Esophagus squamous epithelium (tissue), 5 donors: ENCODE results near the gene PCAT7. TPM values are rescaled to one million over a fixed set of nuclear protein-coding genes. Genes with fewer than 3 reads are reported as not detected.

Experiments
- DNase-seq: peaks from one replicate; lab custom pipeline; 2025; lab: John Stamatoyannopoulos, UW
- H3K27ac ChIP-seq, 4 donors: fragments of 200-600 bp; sonication (generic); one replicate each; pipeline ENCODE4 v1.5.1; 2016 to 2019; ENCODE audit warnings: mild to moderate bottlenecking in 1 of 4
- H3K27me3 ChIP-seq, 4 donors: fragments of 200-600 bp; sonication (generic); 1 replicate in 3 of 4; 2 replicates in 1 of 4; pipeline versions ENCODE4 v1.5.1 to v1.6.0; 2017 to 2021; ENCODE audit warnings: antibody characterized with exemption in 1 of 4
- H3K36me3 ChIP-seq, 3 donors: fragments of 200-600 bp; sonication (generic); one replicate each; pipeline ENCODE4 v1.5.1; 2016 to 2019
- H3K4me1 ChIP-seq, 3 donors: fragments of 200-600 bp; sonication (generic); one replicate each; pipeline ENCODE4 v1.5.1; 2017 to 2019
- H3K4me3 ChIP-seq, 4 donors: fragments of 200-600 bp; sonication (generic); 1 replicate in 3 of 4; 2 replicates in 1 of 4; pipeline ENCODE4 v1.5.1; 2016 to 2019; ENCODE audit warnings: mild to moderate bottlenecking in 2 of 4, moderate library complexity in 1 of 4
- H3K9me3 ChIP-seq, 3 donors: fragments of 200-600 bp; sonication (generic); one replicate each; pipeline ENCODE4 v1.5.1; 2016 to 2019
- CTCF ChIP-seq, 6 experiments: fragments of 450-650 bp in 4 of 6; fragments of 200-600 bp in 2 of 6; sonication (generic) in 2 of 6; IDR thresholded peaks; one replicate each; pipeline ENCODE4 v1.5.1; 2016 to 2019; ENCODE audit warnings: antibody characterized with exemption in 6 of 6, mild to moderate bottlenecking in 4 of 6, moderate library complexity in 4 of 6
- POLR2A ChIP-seq, 4 donors: fragments of 450-650 bp; IDR thresholded peaks; one replicate each; pipeline ENCODE4 v1.6.1; 2017; ENCODE audit warnings: antibody characterized with exemption in 4 of 4, mild to moderate bottlenecking in 4 of 4, moderate library complexity in 3 of 4
- WGBS, 2 donors: methylation state at CpG; one replicate each; pipeline ENCODE4 v1.1.5; 2018; 5-methylcytosine and 5-hydroxymethylcytosine counted together
- intact Hi-C: fragments of 100-400 bp; cut with DNase I; formaldehyde crosslinking; loops from one replicate; pipeline ENCODE4 v1.15.0; 2022
- total RNA-seq, 4 donors: library from RNA; depleted of rRNA; stranded (reverse); fragments of >200 nt; gene quantifications; one replicate each; pipeline ENCODE4 v1.1.0, GENCODE V29; 2016
- donor health status: DM: yes; HTN: yes; CAD: no.

PCAT7 gene
- total RNA-seq, 4 donors from 2014 or later: not detected

GRCh38 chr9:94593459-94594345 is 38.8 kb downstream of the PCAT7 start, which contains the start of gene FBP2:
FBP2 (minus strand) TSS chr9:94593824; CDS start chr9:94593726, 98 bp downstream.
- H3K36me3 ChIP-seq: no peaks in the 10 kb centered on the region
- DNase-seq: no peak
- no peak within 1 kb of the TSS for H3K27ac ChIP-seq
- H3K9me3 ChIP-seq: no peaks in the 10 kb centered on the region
- TF ChIP-seq CTCF (IDR thresholded peaks at IDR 0.05): no peak
- intact Hi-C loops: no loop called here
- H3K27me3 ChIP-seq: peaks cover 0 to 11% (median 0%) of the 10 kb centered on the region in 4 donors
- no peak within 1 kb of the TSS for H3K4me3 ChIP-seq
- H3K4me1 ChIP-seq: no peaks in the 10 kb centered on the region
- 71 to 78% methylated on average over 14 to 17 of the region's 21 CpGs for WGBS, 2 donors

GRCh38 chr9:94599102-94599501 is 44.2 kb downstream of the PCAT7 start:
- TF ChIP-seq CTCF (IDR thresholded peaks at IDR 0.05) (no peak), POLR2A (IDR thresholded peaks at IDR 0.05) (no peak)
- Histone ChIP-seq H3K27ac (no peak overlapping the region), H3K4me3 (no peak overlapping the region), H3K36me3 (no peaks in the 10 kb centered on the region), H3K27me3 (no peaks in the 10 kb centered on the region), H3K9me3 (no peaks in the 10 kb centered on the region), H3K4me1 (peaks cover 0 to 7% (median 0%) of the 10 kb centered on the region in 3 donors)
- intact Hi-C loops: no loop called here
- 52 to 78% methylated on average over 4 to 5 of the region's 7 CpGs for WGBS, 2 donors
- DNase-seq: no peak

- intact Hi-C loops: no loop called here
- 71 to 97% methylated on average over 6 to 7 of the region's 8 CpGs for WGBS, 2 donors
- Histone ChIP-seq H3K27ac (no peak overlapping the region), H3K4me1 (peaks cover 0 to 7% (median 0%) of the 10 kb centered on the region in 3 donors), H3K27me3 (peaks cover 0 to 7% (median 0%) of the 10 kb centered on the region in 4 donors), H3K4me3 (no peak overlapping the region), H3K9me3 (no peaks in the 10 kb centered on the region), H3K36me3 (no peaks in the 10 kb centered on the region)
- TF ChIP-seq POLR2A (IDR thresholded peaks at IDR 0.05): no peak
- no peak for DNase-seq
Observed at GRCh38 chr9:94600258-94600657, 45.4 kb downstream of the PCAT7 start.

- Histone ChIP-seq H3K27ac (no peak overlapping the region), H3K4me1 (peaks cover 0 to 7% (median 0%) of the 10 kb centered on the region in 3 donors), H3K9me3 (no peaks in the 10 kb centered on the region), H3K36me3 (no peaks in the 10 kb centered on the region), H3K27me3 (peaks cover 0 to 9% (median 0%) of the 10 kb centered on the region in 4 donors), H3K4me3 (no peak overlapping the region)
- WGBS, 2 donors: 59 to 71% methylated on average over 3 to 8 of the region's 10 CpGs
- intact Hi-C loops: no loop called here
- TF ChIP-seq POLR2A (IDR thresholded peaks at IDR 0.05): no peak
- TF ChIP-seq CTCF (IDR thresholded peaks at IDR 0.05): no peak
- DNase-seq: no peak
Observed at GRCh38 chr9:94600715-94601114, 45.8 kb downstream of the PCAT7 start.

- peaks cover 0 to 24% (median 0%) of the 10 kb centered on the region in 4 donors for H3K27me3 ChIP-seq
- H3K9me3 ChIP-seq: no peaks in the 10 kb centered on the region
- intact Hi-C loops: no loop called here
- 73 to 77% methylated on average over 5 to 6 of the region's 6 CpGs for WGBS, 2 donors
- peaks cover 0 to 7% (median 0%) of the 10 kb centered on the region in 3 donors for H3K4me1 ChIP-seq
- H3K4me3 ChIP-seq: no peak overlapping the region
- no peak overlapping the region for H3K27ac ChIP-seq
- no peak for DNase-seq
- no peaks in the 10 kb centered on the region for H3K36me3 ChIP-seq
- TF ChIP-seq CTCF (IDR thresholded peaks at IDR 0.05): no peak
- no peak for TF ChIP-seq POLR2A (IDR thresholded peaks at IDR 0.05)
Observed at GRCh38 chr9:94602666-94603065, 47.8 kb downstream of the PCAT7 start.
